IMR-90 (cell line): ENCODE measurements around the gene ANTXRL. TPM values are rescaled to one million over a fixed set of nuclear protein-coding genes. Genes with fewer than 3 reads are reported as not detected.
A peak's percentile ranks its signal among the peaks of the same experiment; 100 is the strongest.

ENCODE experiments used
- ATAC-seq: fragments of 200-7000 bp; cut with Tn5 transposase; 2 replicates; pipeline ENCODE4 v1.9.1; 2020; ENCODE audit warnings: low read depth, mild to moderate bottlenecking, moderate library complexity
- BruUV-seq: library from RNA; stranded (reverse); fragments of 400-500 nt; replicated peaks from 2 replicates; lab custom pipeline; 2021; lab: Mats Ljungman, UMichigan
- CTCF ChIA-PET: fragments of 300-600 bp; formaldehyde crosslinking; extraction: SDS; loops from one replicate; lab custom pipeline; 2021; ENCODE audit warnings: antibody characterized with exemption; lab: Yijun Ruan, JAX
- POLR2A ChIA-PET: fragments of 300-600 bp; sonication (Branson Sonifier 250); formaldehyde crosslinking; loops from one replicate; lab custom pipeline; 2022; ENCODE audit warnings: antibody characterized with exemption; ENCODE audit not compliant: unreplicated experiment; lab: Charles Lee
- DNase-seq: peaks from one replicate; pipeline ENCODE4 v3.0.0; 2013
- H2AFZ ChIP-seq: replicated peaks from 2 replicates; pipeline ENCODE3; 2013; ENCODE audit warnings: low read length, mild to moderate bottlenecking; ENCODE audit not compliant: poor library complexity
- H2AK5ac ChIP-seq: 2 replicates; pipeline ENCODE4 v1.6.1; 2013; ENCODE audit warnings: low read depth, low read length, inconsistent platforms
- H2AK9ac ChIP-seq: replicated peaks from 2 replicates; pipeline ENCODE3; 2013; ENCODE audit warnings: mild to moderate bottlenecking, low read depth, low read length, moderate library complexity; ENCODE audit not compliant: poor library complexity
- H2BK120ac ChIP-seq: 2 replicates; pipeline ENCODE4 v1.6.1; 2013; ENCODE audit warnings: low read depth, low read length, inconsistent platforms
- H2BK15ac ChIP-seq: 3 replicates; pipeline ENCODE4 v1.6.1; 2013; ENCODE audit warnings: low read depth, low read length, inconsistent platforms
- H2BK20ac ChIP-seq: 2 replicates; pipeline ENCODE4 v1.6.1; 2013; ENCODE audit warnings: low read depth, mild to moderate bottlenecking, inconsistent platforms, low read length, moderate library complexity
- H2BK5ac ChIP-seq: 2 replicates; pipeline ENCODE4 v1.6.1; 2013; ENCODE audit warnings: mild to moderate bottlenecking, low read depth, low read length, inconsistent platforms; ENCODE audit not compliant: poor library complexity, severe bottlenecking
- H3K14ac ChIP-seq: replicated peaks from 2 replicates; pipeline ENCODE4 v1.6.1; 2013; ENCODE audit warnings: low read depth, low read length, inconsistent platforms
- H3K18ac ChIP-seq: 2 replicates; pipeline ENCODE4 v1.6.1; 2013; ENCODE audit warnings: low read depth, low read length, control low read depth
- H3K23ac ChIP-seq: 2 replicates; pipeline ENCODE4 v1.6.1; 2013; ENCODE audit warnings: low read depth, low read length, inconsistent platforms
- H3K27ac ChIP-seq: 2 replicates; pipeline ENCODE4 v1.5.1; 2013; ENCODE audit warnings: mild to moderate bottlenecking, control low read depth, low read length; ENCODE audit not compliant: insufficient read depth
- H3K27me3 ChIP-seq: 2 replicates; pipeline ENCODE4 v1.6.1; 2013; ENCODE audit warnings: low read length; ENCODE audit not compliant: control insufficient read depth, insufficient read depth
- H3K36me3 ChIP-seq: 2 replicates; pipeline ENCODE4 v1.6.1; 2013; ENCODE audit warnings: low read length, mixed read lengths; ENCODE audit not compliant: control insufficient read depth, insufficient read depth
- H3K4ac ChIP-seq: 2 replicates; pipeline ENCODE4 v1.6.1; 2013; ENCODE audit warnings: low read depth, low read length, inconsistent platforms
- H3K4me1 ChIP-seq: 2 replicates; pipeline ENCODE4 v1.6.1; 2013; ENCODE audit warnings: low read length, mixed read lengths; ENCODE audit not compliant: control insufficient read depth, insufficient read depth
- H3K4me2 ChIP-seq: 2 replicates; pipeline ENCODE4 v1.6.1; 2013; ENCODE audit warnings: low read depth, mild to moderate bottlenecking, control low read depth, low read length, moderate library complexity
- H3K4me3 ChIP-seq: 2 replicates; pipeline ENCODE4 v1.5.1; 2013; ENCODE audit warnings: low read depth, mild to moderate bottlenecking, control low read depth, low read length, moderate library complexity; ENCODE audit not compliant: insufficient read depth
- H3K56ac ChIP-seq: 2 replicates; pipeline ENCODE4 v1.6.1; 2013; ENCODE audit warnings: low read length, inconsistent platforms; ENCODE audit not compliant: insufficient read depth; ENCODE audit errors: extremely low read depth
- H3K79me1 ChIP-seq, 2 experiments: 2 replicates each; pipeline ENCODE4 v1.6.1; 2013; ENCODE audit warnings: low read length in 2 of 2, inconsistent platforms in 1 of 2, low read depth in 1 of 2
- H3K9ac ChIP-seq: 2 replicates; pipeline ENCODE4 v1.6.1; 2013; ENCODE audit warnings: low read depth, low read length, control low read depth
- H3K9me1 ChIP-seq: 2 replicates; pipeline ENCODE4 v1.6.1; 2013; ENCODE audit warnings: low read length, inconsistent platforms; ENCODE audit not compliant: insufficient read depth
- H3K9me3 ChIP-seq: 2 replicates; pipeline ENCODE4 v1.6.1; 2013; ENCODE audit warnings: low read length; ENCODE audit not compliant: control insufficient read depth, insufficient read depth
- H4K20me1 ChIP-seq: 2 replicates; pipeline ENCODE4 v1.6.1; 2013; ENCODE audit warnings: low read length, inconsistent platforms; ENCODE audit not compliant: insufficient read depth
- H4K5ac ChIP-seq: 2 replicates; pipeline ENCODE4 v1.6.1; 2013; ENCODE audit warnings: mild to moderate bottlenecking, low read depth, low read length, control low read depth
- H4K8ac ChIP-seq, 2 experiments: 2 replicates each; pipeline ENCODE4 v1.6.1; 2013; ENCODE audit warnings: low read depth in 2 of 2, low read length in 2 of 2, control low read depth in 1 of 2, inconsistent platforms in 1 of 2
- H4K91ac ChIP-seq: 2 replicates; pipeline ENCODE4 v1.6.1; 2013; ENCODE audit warnings: low read depth, low read length, inconsistent platforms; ENCODE audit not compliant: insufficient read depth
- BHLHE40 ChIP-seq: fragments of 150-350 bp; IDR thresholded peaks from 2 replicates; pipeline ENCODE4 v1.6.1; 2016; ENCODE audit warnings: mild to moderate bottlenecking, low read depth, low read length
- POLR2A ChIP-seq: IDR thresholded peaks from 2 replicates; pipeline ENCODE4 v1.6.1; 2012; ENCODE audit warnings: mild to moderate bottlenecking, low read depth, low read length
- RAD21 ChIP-seq: IDR thresholded peaks from 2 replicates; pipeline ENCODE4 v1.6.1; 2012; ENCODE audit warnings: low read length, improper control_type of control experiment
- SMC3 ChIP-seq: fragments of 150-350 bp; IDR thresholded peaks from 2 replicates; pipeline ENCODE4 v1.6.1; 2016; ENCODE audit warnings: low read depth, mild to moderate bottlenecking, antibody characterized with exemption, low read length, moderate library complexity
- WGBS, 2 experiments: methylation state at CpG; one replicate each; pipeline versions ENCODE4 v1.1.5 to v1.1.7; 2013; ENCODE audit warnings: missing lambda C conversion rate in 2 of 2; ENCODE audit not compliant: insufficient read length in 1 of 2; ENCODE audit errors: extremely low coverage in 2 of 2; 5-methylcytosine and 5-hydroxymethylcytosine counted together
- dilution Hi-C: fragments of 300-500 bp; cut with HindIII; formaldehyde crosslinking; loops from one replicate; pipeline ENCODE4 v1.14.3; 2018; ENCODE audit warnings: low sequenced_read_pairs; ENCODE audit not compliant: unreplicated experiment
- in situ Hi-C: fragments of 300-500 bp; cut with MboI; formaldehyde crosslinking; loops from 3 replicates; pipeline ENCODE4 v1.14.3; 2019; ENCODE audit warnings: low sequenced_read_pairs, inconsistent platforms, mixed read lengths
- intact Hi-C: fragments of 100-400 bp; cut with micrococcal nuclease; formaldehyde crosslinking; loops from 2 replicates; pipeline ENCODE4 v1.10.0; 2022
- polyA plus RNA-seq, 3 experiments: library from polyadenylated mRNA; depleted of rRNA; stranded (reverse); fragments of >200 nt; gene quantifications; 2 replicates each; pipeline ENCODE4 v1.2.3, GENCODE V29; 2012; ENCODE audit warnings: low replicate concordance in 1 of 3
- total RNA-seq: library from RNA; depleted of rRNA; stranded (reverse); fragments of >200 nt; gene quantifications from 2 replicates; pipeline ENCODE4 v1.2.3, GENCODE V29; 2012
- TF ChIP-seq, protein P1 (sequence below): fragments of 150-350 bp; IDR thresholded peaks from 2 replicates; pipeline ENCODE4 v1.6.1; 2016; ENCODE audit warnings: low read depth, mild to moderate bottlenecking, low read length, moderate library complexity, borderline replicate concordance

ANTXRL gene
- total and polyA plus RNA-seq, 2 of the 4 experiments (the other 2 are of a cell fraction): not detected

GRCh38 chr10:46250898-46251856, 35.6 kb upstream of the ANTXRL start:
- intact Hi-C loops: no loop called here

More at GRCh38 chr10:46250898-46251856, 35.6 kb upstream of the ANTXRL start:
- Histone ChIP-seq H3K14ac (no peak overlapping the region), H3K9ac (no peak overlapping the region), H3K23ac (no peak overlapping the region), H2BK120ac (no peak overlapping the region), H3K4me3 (no peak overlapping the region), H4K91ac (no peak overlapping the region), H3K27ac (no peak overlapping the region), H3K27me3 (peaks cover 7% of the 10 kb centered on the region; the same call in 1 of the 2 replicates), H4K8ac (no peak overlapping the region), H3K4me2 (no peak overlapping the region), H3K18ac (no peak overlapping the region), H3K79me1 (no peaks in the 10 kb centered on the region), H4K20me1 (no peaks in the 10 kb centered on the region), H2AK5ac (no peak overlapping the region), H2AFZ (no peak overlapping the region), H3K4ac (no peak overlapping the region), H3K36me3 (no peaks in the 10 kb centered on the region), H4K5ac (no peak overlapping the region), H3K9me1 (peaks cover 9% of the 10 kb centered on the region), H2BK5ac (no peak overlapping the region), H2BK15ac (no peak overlapping the region), H2BK20ac (no peak overlapping the region), H3K9me3 (no peaks in the 10 kb centered on the region), H2AK9ac (peak overlapping the region; percentile 28), H3K4me1 (peaks cover 9% of the 10 kb centered on the region; the same call in 1 of the 2 replicates), H3K56ac (no peak overlapping the region)
- no TSS peak for BruUV-seq
- DNase-seq (no peak), ATAC-seq (no peak)
- dilution Hi-C loops (no loop called here), in situ Hi-C loops (no loop called here)
- TF ChIP-seq BHLHE40 (no peak), SMC3 (no peak), RAD21 (no peak), POLR2A (no peak)
- TF ChIP-seq, protein P1, sequence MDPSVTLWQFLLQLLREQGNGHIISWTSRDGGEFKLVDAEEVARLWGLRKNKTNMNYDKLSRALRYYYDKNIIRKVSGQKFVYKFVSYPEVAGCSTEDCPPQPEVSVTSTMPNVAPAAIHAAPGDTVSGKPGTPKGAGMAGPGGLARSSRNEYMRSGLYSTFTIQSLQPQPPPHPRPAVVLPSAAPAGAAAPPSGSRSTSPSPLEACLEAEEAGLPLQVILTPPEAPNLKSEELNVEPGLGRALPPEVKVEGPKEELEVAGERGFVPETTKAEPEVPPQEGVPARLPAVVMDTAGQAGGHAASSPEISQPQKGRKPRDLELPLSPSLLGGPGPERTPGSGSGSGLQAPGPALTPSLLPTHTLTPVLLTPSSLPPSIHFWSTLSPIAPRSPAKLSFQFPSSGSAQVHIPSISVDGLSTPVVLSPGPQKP: no peak
- ChIA-PET POLR2A (no interaction called here), CTCF (no interaction called here)
- 60% methylated on average over 1 of the region's 9 CpGs; no CpG with 5 or more reads in 1 of the 2 experiments for WGBS, 2 experiments
